Lung microvascular endothelial cell (primary cell): ENCODE measurements around the gene MLXIP. TPM values are rescaled to one million over a fixed set of nuclear protein-coding genes. Genes with fewer than 3 reads are reported as not detected.
"Not testable (repeated sequence)": the region's sequence is repeated elsewhere in the genome, so short reads cannot be mapped to it uniquely, and the experiment has no call there.

Source experiments
- DNase-seq, 2 donors: peaks; one replicate each; pipeline versions ENCODE4 v3.0.0 to v3.0.0-alpha.2; 2010; ENCODE audit warnings: low read depth in 2 of 2
- total RNA-seq: library from RNA; depleted of rRNA; stranded (reverse); fragments of >200 nt; gene quantifications from 2 replicates; pipeline ENCODE4 v1.2.1, GENCODE V29; 2014

The MLXIP gene
- total RNA-seq, 1 donor from 2014 or later, result 20.0 TPM

GRCh38 chr12:122054842-122055520 is 23.6 kb upstream of the MLXIP start:
- DNase-seq, result no peak

GRCh38 chr12:122056406-122056805 is 22.1 kb upstream of the MLXIP start:
- not testable (repeated sequence) for DNase-seq

GRCh38 chr12:122057007-122057735 is 21.4 kb upstream of the MLXIP start:
- DNase-seq, result no peak

GRCh38 chr12:122057769-122058168 is 20.8 kb upstream of the MLXIP start:
- no peak for DNase-seq

GRCh38 chr12:122058549-122059149 is 19.9 kb upstream of the MLXIP start:
- DNase-seq, result no peak

GRCh38 chr12:122059203-122059960 is 19.2 kb upstream of the MLXIP start:
- DNase-seq, result no peak

- DNase-seq, result peak in 1 of 2 donors; percentile 62
Observed at GRCh38 chr12:122060081-122060501, 18.5 kb upstream of the MLXIP start.

- DNase-seq, result no peak
Observed at GRCh38 chr12:122061253-122061652, 17.3 kb upstream of the MLXIP start.

- peak; percentile 63 to 98 for DNase-seq
Observed at GRCh38 chr12:122062832-122063693, 15.5 kb upstream of the MLXIP start.

GRCh38 chr12:122063694-122064024 is 14.9 kb upstream of the MLXIP start:
- DNase-seq, result peak in 1 of 2 donors; percentile 68

- peak; percentile 84 to 95 for DNase-seq
Observed at GRCh38 chr12:122064025-122064777, 14.4 kb upstream of the MLXIP start.

- DNase-seq, result peak; percentile 68 to 89
Observed at GRCh38 chr12:122064780-122065588, 13.6 kb upstream of the MLXIP start.

GRCh38 chr12:122067548-122067947 is 11.0 kb upstream of the MLXIP start:
- DNase-seq, result no peak

GRCh38 chr12:122067966-122068365 is 10.6 kb upstream of the MLXIP start:
- DNase-seq, result peak; percentile 69 to 82

GRCh38 chr12:122072031-122072970 is 6.3 kb upstream of the MLXIP start:
- DNase-seq, result peak; percentile 37 to 86

GRCh38 chr12:122073815-122074214 is 4.7 kb upstream of the MLXIP start:
- no peak for DNase-seq

GRCh38 chr12:122076743-122077495 is 1.6 kb upstream of the MLXIP start:
- DNase-seq, result no peak
